Epithelial cell of esophagus (primary cell): Measurements from ENCODE around the gene SLC36A1.

Experiments
- DNase-seq: peaks from one replicate; pipeline ENCODE4 v3.0.0; 2010; ENCODE audit warnings: low read depth
- H3K4me3 ChIP-seq: 2 replicates; pipeline ENCODE4 v1.5.1; 2011; ENCODE audit warnings: mild to moderate bottlenecking, low read length, control low read depth
- TF ChIP-seq, protein P1 (sequence below): IDR thresholded peaks from 2 replicates; pipeline ENCODE4 v1.5.1; 2011; ENCODE audit warnings: low read depth, mild to moderate bottlenecking, low read length, control low read depth, inconsistent platforms; ENCODE audit not compliant: insufficient read depth; ENCODE audit errors: missing control alignments

The SLC36A1 gene

DNA sequence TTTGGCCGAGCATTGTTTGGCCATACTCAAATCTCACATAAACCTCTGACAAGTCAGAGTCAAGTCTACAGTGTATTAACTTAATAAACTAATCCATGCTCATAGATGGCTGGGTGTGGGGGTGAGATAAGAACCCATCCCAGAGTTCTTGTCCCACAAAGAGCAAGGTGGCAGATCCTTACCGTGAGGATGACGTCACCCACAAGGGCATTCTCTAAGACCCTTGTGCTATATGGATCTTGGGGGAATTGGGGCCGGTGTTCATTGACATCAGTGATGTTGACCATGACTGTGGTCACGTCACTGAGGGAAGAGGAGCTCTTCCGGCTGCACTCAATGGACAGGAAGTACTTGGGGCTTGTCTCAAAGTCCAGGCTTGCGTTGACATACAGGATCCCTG lies 81.6 kb downstream of the SLC36A1 start:
- DNase-seq, result no peak
- TF ChIP-seq, protein P1, sequence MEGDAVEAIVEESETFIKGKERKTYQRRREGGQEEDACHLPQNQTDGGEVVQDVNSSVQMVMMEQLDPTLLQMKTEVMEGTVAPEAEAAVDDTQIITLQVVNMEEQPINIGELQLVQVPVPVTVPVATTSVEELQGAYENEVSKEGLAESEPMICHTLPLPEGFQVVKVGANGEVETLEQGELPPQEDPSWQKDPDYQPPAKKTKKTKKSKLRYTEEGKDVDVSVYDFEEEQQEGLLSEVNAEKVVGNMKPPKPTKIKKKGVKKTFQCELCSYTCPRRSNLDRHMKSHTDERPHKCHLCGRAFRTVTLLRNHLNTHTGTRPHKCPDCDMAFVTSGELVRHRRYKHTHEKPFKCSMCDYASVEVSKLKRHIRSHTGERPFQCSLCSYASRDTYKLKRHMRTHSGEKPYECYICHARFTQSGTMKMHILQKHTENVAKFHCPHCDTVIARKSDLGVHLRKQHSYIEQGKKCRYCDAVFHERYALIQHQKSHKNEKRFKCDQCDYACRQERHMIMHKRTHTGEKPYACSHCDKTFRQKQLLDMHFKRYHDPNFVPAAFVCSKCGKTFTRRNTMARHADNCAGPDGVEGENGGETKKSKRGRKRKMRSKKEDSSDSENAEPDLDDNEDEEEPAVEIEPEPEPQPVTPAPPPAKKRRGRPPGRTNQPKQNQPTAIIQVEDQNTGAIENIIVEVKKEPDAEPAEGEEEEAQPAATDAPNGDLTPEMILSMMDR, result no peak
- H3K4me3 ChIP-seq, result no peak overlapping the region

DNA sequence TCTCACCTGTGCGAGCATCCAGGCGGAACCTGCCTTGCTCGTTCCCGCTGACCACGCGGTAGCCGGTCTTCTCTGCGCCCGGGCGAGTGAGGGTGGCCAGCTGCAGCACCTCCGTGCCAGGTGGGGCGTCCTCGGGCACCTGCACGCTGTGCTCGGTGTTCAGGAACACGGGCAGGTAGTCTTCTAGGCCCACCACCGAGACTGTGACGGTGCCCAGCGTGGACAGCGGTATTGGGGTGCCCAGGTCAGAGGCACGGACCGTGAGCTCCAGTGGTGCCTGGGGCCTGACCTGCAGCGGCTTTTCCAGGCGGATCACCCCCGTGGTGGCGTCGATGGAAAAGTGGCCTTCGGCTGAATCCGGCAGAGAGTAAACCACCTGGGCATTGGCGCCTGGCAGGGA lies 84.2 kb downstream of the SLC36A1 start:
- TF ChIP-seq, protein P1, result no peak
- no peak overlapping the region for H3K4me3 ChIP-seq
- DNase-seq, result no peak

DNA sequence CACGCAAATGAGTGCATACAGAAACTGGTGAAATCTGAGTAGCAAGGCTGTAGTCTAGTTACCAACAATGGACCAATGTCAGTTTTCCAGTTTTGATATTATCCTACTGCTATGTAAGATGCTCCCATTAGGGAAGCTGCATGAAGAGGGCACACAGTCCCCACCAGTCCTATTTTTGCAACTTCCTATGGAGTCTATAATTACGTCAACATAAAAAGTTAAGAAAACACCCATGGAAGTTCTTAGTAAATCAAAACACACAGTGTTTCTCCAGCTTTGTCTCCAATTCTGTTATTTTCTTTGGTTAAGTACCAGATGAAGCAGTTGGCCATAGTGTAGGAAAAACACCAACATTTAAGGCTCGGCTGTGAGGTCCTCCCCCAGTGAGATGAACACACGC lies 85.0 kb downstream of the SLC36A1 start:
- no peak for DNase-seq
- TF ChIP-seq, protein P1, result no peak
- no peak overlapping the region for H3K4me3 ChIP-seq

DNA sequence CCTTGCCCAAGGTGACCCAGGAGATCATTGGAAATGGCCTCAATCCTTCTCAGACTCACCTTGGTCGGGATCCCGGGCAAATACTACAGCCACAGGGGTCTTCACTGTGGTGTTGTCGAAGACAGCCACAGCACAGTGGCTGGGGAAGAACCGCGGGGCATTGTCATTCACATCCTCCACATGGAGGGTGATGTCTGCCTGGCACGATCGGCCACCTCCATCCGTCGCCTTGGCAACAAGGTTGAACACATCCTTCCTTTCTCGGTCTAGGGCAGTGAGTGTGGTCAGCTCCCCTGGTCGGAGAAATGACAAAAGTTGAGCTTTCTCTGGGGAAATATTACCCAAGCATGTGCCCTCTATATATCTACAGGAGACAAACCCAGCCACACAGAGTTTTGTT lies 86.9 kb downstream of the SLC36A1 start:
- TF ChIP-seq, protein P1, result no peak
- DNase-seq, result no peak
- no peak overlapping the region for H3K4me3 ChIP-seq

DNA sequence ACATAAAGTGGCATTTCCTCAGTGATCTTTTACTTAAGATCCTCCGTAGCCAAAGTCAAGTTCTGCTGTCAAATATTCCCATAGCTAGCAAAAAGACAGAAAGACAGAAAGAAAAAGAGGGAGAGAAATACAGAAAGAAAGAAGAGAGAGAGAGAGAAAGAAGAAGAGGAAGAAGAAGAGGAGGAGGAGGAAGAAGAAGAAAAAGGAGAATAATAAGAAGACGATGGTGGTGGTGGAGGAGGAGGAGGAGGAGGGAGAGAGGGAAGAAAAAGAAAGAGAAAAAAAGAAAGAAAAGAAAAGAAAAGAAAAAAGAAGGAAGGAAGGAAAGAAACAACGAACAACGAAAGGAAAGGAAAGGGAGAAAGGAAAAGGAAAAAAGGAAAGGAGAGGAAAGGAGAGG lies 89.6 kb downstream of the SLC36A1 start:
- DNase-seq, result no peak
- H3K4me3 ChIP-seq, result no peak overlapping the region
- TF ChIP-seq, protein P1, result no peak

DNA sequence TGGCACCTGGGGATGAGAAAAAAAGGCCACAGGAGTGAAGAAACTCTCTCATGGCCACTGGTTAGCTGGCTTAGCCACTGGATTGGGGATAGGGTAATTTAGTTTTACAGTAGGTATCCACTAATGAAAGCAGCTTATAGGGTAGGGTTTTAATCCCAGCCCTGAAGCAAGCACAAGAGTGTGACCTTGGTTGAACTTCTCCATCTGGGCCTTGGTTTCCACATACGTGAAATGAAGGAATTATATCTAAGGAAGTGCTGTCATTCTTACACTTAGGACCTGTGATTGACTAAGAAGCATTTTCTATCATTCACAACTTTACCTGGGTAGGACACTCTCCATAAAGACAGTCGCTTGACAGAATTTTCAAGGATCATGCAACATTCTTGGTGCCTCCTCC lies 94.2 kb downstream of the SLC36A1 start:
- TF ChIP-seq, protein P1, result no peak
- no peak for DNase-seq
- no peak overlapping the region for H3K4me3 ChIP-seq
